Measurements from ENCODE around the gene ASIC2. TPM values are rescaled to one million over a fixed set of nuclear protein-coding genes. Genes with fewer than 3 reads are reported as not detected.

Gene ASIC2
- total and polyA plus RNA-seq, 2 experiments from 2014 or later: 0.52 to 2.8 TPM

GRCh38 chr17:33214996-33215395 is 78.1 kb downstream of the ASIC2 start:
- no peaks in the 10 kb centered on the region for H3K9me2 ChIP-seq (ENCODE audit: insufficient read depth)
- H3K36me3 ChIP-seq (ENCODE audit: insufficient read depth): no peaks in the 10 kb centered on the region
- no peaks in the 10 kb centered on the region for H3F3A ChIP-seq (replicated peaks; ENCODE audit: low read depth)
- no peak overlapping the region for H3K4me3 Mint-ChIP-seq
- H3K79me2 ChIP-seq (replicated peaks; ENCODE audit: insufficient read depth): no peaks in the 10 kb centered on the region
- H2AFZ ChIP-seq: no peak overlapping the region
- H3K27me3 ChIP-seq (ENCODE audit: insufficient read depth): no peaks in the 10 kb centered on the region
- H3K4me1 Mint-ChIP-seq: no peaks in the 10 kb centered on the region
- DNase-seq (ENCODE audit: low spot score) (no peak), ATAC-seq (no peak)
- peaks cover 2% of the 10 kb centered on the region for H3K27me3 Mint-ChIP-seq (ENCODE audit: insufficient read depth, low read depth, poor library complexity)
- no peaks in the 10 kb centered on the region for H3K4me1 ChIP-seq (ENCODE audit: insufficient read depth)
- no peak overlapping the region for H3K4me2 ChIP-seq
- TF ChIP-seq ZNF331 (CRISPR knock-in tag; IDR thresholded peaks at IDR 0.05; ENCODE audit: low read depth) (no peak), ZNF114 (CRISPR knock-in tag; IDR thresholded peaks at IDR 0.05) (no peak)
- no peak overlapping the region for H3K27ac ChIP-seq (ENCODE audit: low read depth)
- no peak overlapping the region for H3K27ac Mint-ChIP-seq
- H3K9me3 Mint-ChIP-seq: no peaks in the 10 kb centered on the region
- no peaks in the 10 kb centered on the region for H4K20me1 ChIP-seq (replicated peaks; ENCODE audit: insufficient read depth)
- H3K4me3 ChIP-seq: no peak overlapping the region
- H3K36me3 Mint-ChIP-seq (ENCODE audit: low read depth): no peaks in the 10 kb centered on the region

GRCh38 chr17:33210285-33210684 is 82.8 kb downstream of the ASIC2 start:
- DNase-seq (ENCODE audit: low spot score): no peak
- no peaks in the 10 kb centered on the region for H3K36me3 Mint-ChIP-seq (ENCODE audit: low read depth)
- no peaks in the 10 kb centered on the region for H3K79me2 ChIP-seq (replicated peaks; ENCODE audit: insufficient read depth)

GRCh38 chr17:33209671-33210070 is 83.4 kb downstream of the ASIC2 start:
- no peaks in the 10 kb centered on the region for H3K27me3 Mint-ChIP-seq (ENCODE audit: insufficient read depth, low read depth, poor library complexity)
- DNase-seq (ENCODE audit: low spot score): no peak
- no peak overlapping the region for H3K27ac Mint-ChIP-seq
- TF ChIP-seq CTCF (conservative IDR thresholded peaks at IDR 0.05; ENCODE audit: low read depth in 2 of 2) (no peak), CREB1 (CRISPR knock-in tag; IDR thresholded peaks at IDR 0.05; ENCODE audit: low read depth) (no peak), POLR2AphosphoS5 (IDR thresholded peaks at IDR 0.05; ENCODE audit: low read depth) (no peak), STAT1 (IDR thresholded peaks at IDR 0.05; ENCODE audit: unreplicated experiment) (no peak), EZH2phosphoT487 (IDR thresholded peaks at IDR 0.05; ENCODE audit: unreplicated experiment) (no peak), EZH2 (IDR thresholded peaks at IDR 0.05; ENCODE audit: low read depth, unreplicated experiment) (no peak), ZNF331 (CRISPR knock-in tag; IDR thresholded peaks at IDR 0.05; ENCODE audit: low read depth) (no peak), REST (IDR thresholded peaks at IDR 0.05; ENCODE audit: unreplicated experiment) (no peak), ETS1 (IDR thresholded peaks at IDR 0.05) (no peak)

More at GRCh38 chr17:33210285-33210684, 82.8 kb downstream of the ASIC2 start:
- H3K9me2 ChIP-seq (ENCODE audit: insufficient read depth): no peaks in the 10 kb centered on the region
- Mint-ChIP-seq H3K4me1 (no peaks in the 10 kb centered on the region), H3K27me3 (ENCODE audit: insufficient read depth, low read depth, poor library complexity) (no peaks in the 10 kb centered on the region), H3K9me3 (no peaks in the 10 kb centered on the region), H3K27ac (no peak overlapping the region), H3K4me3 (no peak overlapping the region)
- H3K27ac ChIP-seq (ENCODE audit: low read depth): no peak overlapping the region
- no peaks in the 10 kb centered on the region for H3F3A ChIP-seq (replicated peaks; ENCODE audit: low read depth)
- no peak for TF ChIP-seq ETS1 (IDR thresholded peaks at IDR 0.05)
- no peak for TF ChIP-seq EZH2 (IDR thresholded peaks at IDR 0.05; ENCODE audit: low read depth, unreplicated experiment)
- TF ChIP-seq EZH2phosphoT487 (IDR thresholded peaks at IDR 0.05; ENCODE audit: unreplicated experiment): no peak
- TF ChIP-seq JUNB (IDR thresholded peaks at IDR 0.05; ENCODE audit: unreplicated experiment): no peak
- H3K4me1 ChIP-seq (ENCODE audit: insufficient read depth): no peaks in the 10 kb centered on the region
- H3K4me2 ChIP-seq: no peak overlapping the region
- H3K27me3 ChIP-seq (ENCODE audit: insufficient read depth): no peaks in the 10 kb centered on the region
- no peaks in the 10 kb centered on the region for H4K20me1 ChIP-seq (replicated peaks; ENCODE audit: insufficient read depth)
- no peak overlapping the region for H3K4me3 ChIP-seq
- ATAC-seq: no peak
- no peak overlapping the region for H2AFZ ChIP-seq
- no peaks in the 10 kb centered on the region for H3K36me3 ChIP-seq (ENCODE audit: insufficient read depth)

More at GRCh38 chr17:33209671-33210070, 83.4 kb downstream of the ASIC2 start:
- Histone ChIP-seq H3K4me3 (no peak overlapping the region), H3K79me2 (replicated peaks; ENCODE audit: insufficient read depth) (no peaks in the 10 kb centered on the region), H3K27ac (ENCODE audit: low read depth) (no peak overlapping the region), H3K4me2 (no peak overlapping the region), H2AFZ (no peak overlapping the region), H3K36me3 (ENCODE audit: insufficient read depth) (no peaks in the 10 kb centered on the region), H3K9me2 (ENCODE audit: insufficient read depth) (no peaks in the 10 kb centered on the region), H3F3A (replicated peaks; ENCODE audit: low read depth) (no peaks in the 10 kb centered on the region), H3K4me1 (ENCODE audit: insufficient read depth) (no peaks in the 10 kb centered on the region), H4K20me1 (replicated peaks; ENCODE audit: insufficient read depth) (no peaks in the 10 kb centered on the region), H3K27me3 (ENCODE audit: insufficient read depth) (no peaks in the 10 kb centered on the region)
- H3K4me1 Mint-ChIP-seq: no peaks in the 10 kb centered on the region
- H3K4me3 Mint-ChIP-seq: no peak overlapping the region
- no peaks in the 10 kb centered on the region for H3K9me3 Mint-ChIP-seq
- ATAC-seq: no peak
- no peaks in the 10 kb centered on the region for H3K36me3 Mint-ChIP-seq (ENCODE audit: low read depth)
